Stimulated activated CD4-positive, alpha-beta T cell treated with anti-CD3 and anti-CD28 coated beads, Interleukin-15, amount 100 ng/mL, for 48 hours (primary cell): ENCODE data around the gene ATAD3B.
"Not testable (repeated sequence)": the region's sequence is repeated elsewhere in the genome, so short reads cannot be mapped to it uniquely, and the experiment has no call there.

Experiments used
- DNase-seq, 2 donors: peaks; one replicate each; pipeline ENCODE4 v3.0.0-alpha.2; 2020; ENCODE audit warnings: low read depth in 2 of 2

Gene ATAD3B

GRCh38 chr1:1450616-1451015 is 20.9 kb upstream of the ATAD3B start:
- DNase-seq, result not testable (repeated sequence)

GRCh38 chr1:1451696-1452364 is 19.7 kb upstream of the ATAD3B start:
- DNase-seq, result no peak

GRCh38 chr1:1452365-1452739 is 19.2 kb upstream of the ATAD3B start:
- not testable (repeated sequence) for DNase-seq

GRCh38 chr1:1452882-1453281 is 18.7 kb upstream of the ATAD3B start:
- DNase-seq, result no peak

GRCh38 chr1:1454286-1455056 is 17.1 kb upstream of the ATAD3B start:
- not testable (repeated sequence) for DNase-seq

GRCh38 chr1:1455366-1455884 is 16.1 kb upstream of the ATAD3B start:
- no peak for DNase-seq

GRCh38 chr1:1455934-1456333 is 15.6 kb upstream of the ATAD3B start:
- not testable (repeated sequence) for DNase-seq

GRCh38 chr1:1456683-1457255 is 14.8 kb upstream of the ATAD3B start:
- DNase-seq, result not testable (repeated sequence)

GRCh38 chr1:1459156-1459555 is 12.4 kb upstream of the ATAD3B start:
- not testable (repeated sequence) for DNase-seq

- DNase-seq, result not testable (repeated sequence)
These were observed 11.9 kb upstream of the ATAD3B start for GRCh38 chr1:1459711-1460110.

- DNase-seq, result no peak
These were observed 10.9 kb upstream of the ATAD3B start for GRCh38 chr1:1460540-1461130.

- DNase-seq, result no peak
These were observed 9.7 kb upstream of the ATAD3B start for GRCh38 chr1:1461721-1462317.

GRCh38 chr1:1462318-1462966 is 9.1 kb upstream of the ATAD3B start:
- no peak for DNase-seq

- no peak for DNase-seq
These were observed 8.3 kb upstream of the ATAD3B start for GRCh38 chr1:1463312-1463711.

GRCh38 chr1:1468196-1468985 is 3.2 kb upstream of the ATAD3B start:
- not testable (repeated sequence) for DNase-seq

- no peak for DNase-seq
These were observed 758 bp upstream of the ATAD3B start for GRCh38 chr1:1470626-1471388.

- not testable (repeated sequence) for DNase-seq
These were observed 700 bp downstream of the ATAD3B start for GRCh38 chr1:1472053-1472876.

GRCh38 chr1:1476011-1476410 is 4.4 kb downstream of the ATAD3B start:
- not testable (repeated sequence) for DNase-seq

GRCh38 chr1:1477206-1477605 is 5.6 kb downstream of the ATAD3B start:
- no peak for DNase-seq
